ENCODE results near the gene DNAJB6.

DNAJB6 gene

DNA sequence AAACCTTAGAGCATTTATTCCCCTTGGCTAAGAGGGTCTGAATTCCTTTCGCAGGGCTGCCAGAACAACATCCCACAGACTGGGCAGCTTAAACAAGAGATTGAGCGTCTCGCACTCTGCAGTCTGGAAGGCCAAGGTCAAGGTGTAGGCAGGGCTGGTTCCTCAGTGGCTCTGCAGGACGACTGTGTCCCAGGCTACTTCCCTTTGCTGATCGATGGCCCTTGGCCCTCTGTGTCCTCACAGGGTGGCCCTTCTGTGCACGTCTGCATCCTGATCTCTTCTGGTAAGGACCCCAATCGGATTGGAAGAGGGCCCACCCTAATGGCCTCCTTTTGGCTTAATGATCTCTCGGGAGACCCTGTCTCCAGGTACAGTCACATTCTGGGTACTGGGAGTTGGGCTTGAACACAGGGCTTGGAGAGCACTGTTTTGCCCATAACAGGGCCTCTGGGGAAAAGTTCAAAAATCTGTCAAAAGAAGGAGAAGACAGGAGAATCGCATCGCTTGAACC is 35.1 kb upstream of the DNAJB6 start:
- no peak for TF ChIP-seq OSR1 (CRISPR knock-in tag; IDR thresholded peaks at IDR 0.05)
- TF ChIP-seq ISL1 (CRISPR knock-in tag; IDR thresholded peaks at IDR 0.05) = no peak
- TF ChIP-seq TCF4 (CRISPR knock-in tag; IDR thresholded peaks at IDR 0.05; ENCODE audit: borderline replicate concordance) = no peak
- TF ChIP-seq CSDC2 (CRISPR knock-in tag; IDR thresholded peaks at IDR 0.05) = no peak
- TF ChIP-seq ZNF8 (CRISPR knock-in tag; IDR thresholded peaks at IDR 0.05) = no peak
- TF ChIP-seq, protein P1, sequence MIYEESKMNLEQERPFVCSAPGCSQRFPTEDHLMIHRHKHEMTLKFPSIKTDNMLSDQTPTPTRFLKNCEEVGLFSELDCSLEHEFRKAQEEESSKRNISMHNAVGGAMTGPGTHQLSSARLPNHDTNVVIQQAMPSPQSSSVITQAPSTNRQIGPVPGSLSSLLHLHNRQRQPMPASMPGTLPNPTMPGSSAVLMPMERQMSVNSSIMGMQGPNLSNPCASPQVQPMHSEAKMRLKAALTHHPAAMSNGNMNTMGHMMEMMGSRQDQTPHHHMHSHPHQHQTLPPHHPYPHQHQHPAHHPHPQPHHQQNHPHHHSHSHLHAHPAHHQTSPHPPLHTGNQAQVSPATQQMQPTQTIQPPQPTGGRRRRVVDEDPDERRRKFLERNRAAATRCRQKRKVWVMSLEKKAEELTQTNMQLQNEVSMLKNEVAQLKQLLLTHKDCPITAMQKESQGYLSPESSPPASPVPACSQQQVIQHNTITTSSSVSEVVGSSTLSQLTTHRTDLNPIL (CRISPR knock-in tag; IDR thresholded peaks at IDR 0.05; ENCODE audit: low read depth) = no peak
- TF ChIP-seq, protein P2, sequence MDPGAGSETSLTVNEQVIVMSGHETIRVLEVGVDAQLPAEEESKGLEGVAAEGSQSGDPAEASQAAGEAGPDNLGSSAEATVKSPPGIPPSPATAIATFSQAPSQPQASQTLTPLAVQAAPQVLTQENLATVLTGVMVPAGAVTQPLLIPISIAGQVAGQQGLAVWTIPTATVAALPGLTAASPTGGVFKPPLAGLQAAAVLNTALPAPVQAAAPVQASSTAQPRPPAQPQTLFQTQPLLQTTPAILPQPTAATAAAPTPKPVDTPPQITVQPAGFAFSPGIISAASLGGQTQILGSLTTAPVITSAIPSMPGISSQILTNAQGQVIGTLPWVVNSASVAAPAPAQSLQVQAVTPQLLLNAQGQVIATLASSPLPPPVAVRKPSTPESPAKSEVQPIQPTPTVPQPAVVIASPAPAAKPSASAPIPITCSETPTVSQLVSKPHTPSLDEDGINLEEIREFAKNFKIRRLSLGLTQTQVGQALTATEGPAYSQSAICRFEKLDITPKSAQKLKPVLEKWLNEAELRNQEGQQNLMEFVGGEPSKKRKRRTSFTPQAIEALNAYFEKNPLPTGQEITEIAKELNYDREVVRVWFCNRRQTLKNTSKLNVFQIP (CRISPR knock-in tag; IDR thresholded peaks at IDR 0.05; ENCODE audit: borderline replicate concordance, low read depth) = no peak
- no peak for TF ChIP-seq SNAI2 (CRISPR knock-in tag; IDR thresholded peaks at IDR 0.05)
- TF ChIP-seq, protein P3, sequence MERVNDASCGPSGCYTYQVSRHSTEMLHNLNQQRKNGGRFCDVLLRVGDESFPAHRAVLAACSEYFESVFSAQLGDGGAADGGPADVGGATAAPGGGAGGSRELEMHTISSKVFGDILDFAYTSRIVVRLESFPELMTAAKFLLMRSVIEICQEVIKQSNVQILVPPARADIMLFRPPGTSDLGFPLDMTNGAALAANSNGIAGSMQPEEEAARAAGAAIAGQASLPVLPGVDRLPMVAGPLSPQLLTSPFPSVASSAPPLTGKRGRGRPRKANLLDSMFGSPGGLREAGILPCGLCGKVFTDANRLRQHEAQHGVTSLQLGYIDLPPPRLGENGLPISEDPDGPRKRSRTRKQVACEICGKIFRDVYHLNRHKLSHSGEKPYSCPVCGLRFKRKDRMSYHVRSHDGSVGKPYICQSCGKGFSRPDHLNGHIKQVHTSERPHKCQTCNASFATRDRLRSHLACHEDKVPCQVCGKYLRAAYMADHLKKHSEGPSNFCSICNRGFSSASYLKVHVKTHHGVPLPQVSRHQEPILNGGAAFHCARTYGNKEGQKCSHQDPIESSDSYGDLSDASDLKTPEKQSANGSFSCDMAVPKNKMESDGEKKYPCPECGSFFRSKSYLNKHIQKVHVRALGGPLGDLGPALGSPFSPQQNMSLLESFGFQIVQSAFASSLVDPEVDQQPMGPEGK (CRISPR knock-in tag; IDR thresholded peaks at IDR 0.05; ENCODE audit: borderline replicate concordance) = no peak
- no peak for TF ChIP-seq ZNF565 (CRISPR knock-in tag; conservative IDR thresholded peaks at IDR 0.05; ENCODE audit: low read depth)
- TF ChIP-seq TOX (CRISPR knock-in tag; IDR thresholded peaks at IDR 0.05; ENCODE audit: borderline replicate concordance) = no peak
- no peak for TF ChIP-seq BACH2 (CRISPR knock-in tag; IDR thresholded peaks at IDR 0.05; ENCODE audit: borderline replicate concordance)
- no peak for TF ChIP-seq GLIS3 (CRISPR knock-in tag; IDR thresholded peaks at IDR 0.05)
- TF ChIP-seq, protein P4, sequence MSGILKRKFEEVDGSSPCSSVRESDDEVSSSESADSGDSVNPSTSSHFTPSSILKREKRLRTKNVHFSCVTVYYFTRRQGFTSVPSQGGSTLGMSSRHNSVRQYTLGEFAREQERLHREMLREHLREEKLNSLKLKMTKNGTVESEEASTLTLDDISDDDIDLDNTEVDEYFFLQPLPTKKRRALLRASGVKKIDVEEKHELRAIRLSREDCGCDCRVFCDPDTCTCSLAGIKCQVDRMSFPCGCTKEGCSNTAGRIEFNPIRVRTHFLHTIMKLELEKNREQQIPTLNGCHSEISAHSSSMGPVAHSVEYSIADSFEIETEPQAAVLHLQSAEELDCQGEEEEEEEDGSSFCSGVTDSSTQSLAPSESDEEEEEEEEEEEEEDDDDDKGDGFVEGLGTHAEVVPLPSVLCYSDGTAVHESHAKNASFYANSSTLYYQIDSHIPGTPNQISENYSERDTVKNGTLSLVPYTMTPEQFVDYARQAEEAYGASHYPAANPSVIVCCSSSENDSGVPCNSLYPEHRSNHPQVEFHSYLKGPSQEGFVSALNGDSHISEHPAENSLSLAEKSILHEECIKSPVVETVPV (CRISPR knock-in tag; IDR thresholded peaks at IDR 0.05) = no peak
- ATAC-seq = no peak

DNA sequence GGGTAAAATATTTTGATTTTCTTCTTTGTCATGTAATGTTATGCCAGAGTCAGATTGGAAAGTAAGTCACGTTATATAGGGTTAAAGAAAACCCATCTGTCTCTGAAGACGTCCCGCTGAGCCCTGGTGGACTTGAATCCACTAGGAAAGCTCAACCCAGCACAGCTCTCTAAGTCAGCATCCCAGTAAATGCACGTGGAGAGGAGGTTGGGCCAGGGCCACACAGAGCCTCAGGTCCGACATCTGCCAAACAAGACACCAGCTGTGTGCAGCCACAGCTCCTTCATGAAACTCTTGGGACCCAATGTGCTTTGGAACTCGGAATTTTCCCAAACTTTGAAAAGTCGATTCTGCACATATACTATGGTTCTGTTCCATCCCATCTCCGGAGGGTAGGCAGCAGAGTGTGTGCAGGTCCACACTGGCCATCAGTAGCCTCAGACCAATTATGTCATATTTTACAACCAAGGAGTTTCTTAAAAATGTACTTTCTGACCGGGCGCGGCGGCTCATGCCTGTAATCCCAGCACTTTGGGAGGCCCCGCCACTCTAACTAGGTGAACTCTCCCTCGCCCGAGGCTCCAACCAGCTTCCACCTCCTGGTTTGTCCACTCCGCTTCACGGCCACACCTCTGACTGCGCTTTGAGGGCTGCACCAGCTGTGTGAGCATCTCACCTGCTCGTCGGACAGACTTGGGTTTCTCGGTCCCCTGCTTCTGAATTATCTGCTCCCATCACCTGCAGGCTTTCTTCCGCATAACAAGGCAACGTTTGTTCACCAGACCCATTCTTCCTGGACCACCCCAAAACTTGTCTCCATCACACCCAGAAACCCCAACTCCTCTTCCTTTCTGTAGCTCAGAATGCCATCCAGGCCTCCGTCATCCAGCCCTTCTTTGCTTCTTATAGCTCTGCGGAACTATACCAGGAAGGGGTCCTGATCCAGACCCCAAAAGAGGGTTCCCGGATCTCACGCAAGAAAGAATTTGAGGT is 29.7 kb upstream of the DNAJB6 start:
- no peak for ATAC-seq
- TF ChIP-seq ZNF8 (CRISPR knock-in tag; IDR thresholded peaks at IDR 0.05) (no peak), ZFP30 (CRISPR knock-in tag; IDR thresholded peaks at IDR 0.05) (no peak), ZFP3 (CRISPR knock-in tag; IDR thresholded peaks at IDR 0.05) (no peak), RARB (CRISPR knock-in tag; IDR thresholded peaks at IDR 0.05) (no peak), ZNF565 (CRISPR knock-in tag; conservative IDR thresholded peaks at IDR 0.05; ENCODE audit: low read depth) (no peak), SNAI2 (CRISPR knock-in tag; IDR thresholded peaks at IDR 0.05) (no peak), ZNF70 (CRISPR knock-in tag; IDR thresholded peaks at IDR 0.05) (no peak), CSDC2 (CRISPR knock-in tag; IDR thresholded peaks at IDR 0.05) (no peak), GLIS3 (CRISPR knock-in tag; IDR thresholded peaks at IDR 0.05) (no peak), TCF4 (CRISPR knock-in tag; IDR thresholded peaks at IDR 0.05; ENCODE audit: borderline replicate concordance) (no peak), OSR1 (CRISPR knock-in tag; IDR thresholded peaks at IDR 0.05) (no peak)
- TF ChIP-seq, protein P3 (CRISPR knock-in tag; IDR thresholded peaks at IDR 0.05; ENCODE audit: borderline replicate concordance) = no peak
- TF ChIP-seq, protein P1 (CRISPR knock-in tag; IDR thresholded peaks at IDR 0.05; ENCODE audit: low read depth) = no peak
- TF ChIP-seq, protein P5, sequence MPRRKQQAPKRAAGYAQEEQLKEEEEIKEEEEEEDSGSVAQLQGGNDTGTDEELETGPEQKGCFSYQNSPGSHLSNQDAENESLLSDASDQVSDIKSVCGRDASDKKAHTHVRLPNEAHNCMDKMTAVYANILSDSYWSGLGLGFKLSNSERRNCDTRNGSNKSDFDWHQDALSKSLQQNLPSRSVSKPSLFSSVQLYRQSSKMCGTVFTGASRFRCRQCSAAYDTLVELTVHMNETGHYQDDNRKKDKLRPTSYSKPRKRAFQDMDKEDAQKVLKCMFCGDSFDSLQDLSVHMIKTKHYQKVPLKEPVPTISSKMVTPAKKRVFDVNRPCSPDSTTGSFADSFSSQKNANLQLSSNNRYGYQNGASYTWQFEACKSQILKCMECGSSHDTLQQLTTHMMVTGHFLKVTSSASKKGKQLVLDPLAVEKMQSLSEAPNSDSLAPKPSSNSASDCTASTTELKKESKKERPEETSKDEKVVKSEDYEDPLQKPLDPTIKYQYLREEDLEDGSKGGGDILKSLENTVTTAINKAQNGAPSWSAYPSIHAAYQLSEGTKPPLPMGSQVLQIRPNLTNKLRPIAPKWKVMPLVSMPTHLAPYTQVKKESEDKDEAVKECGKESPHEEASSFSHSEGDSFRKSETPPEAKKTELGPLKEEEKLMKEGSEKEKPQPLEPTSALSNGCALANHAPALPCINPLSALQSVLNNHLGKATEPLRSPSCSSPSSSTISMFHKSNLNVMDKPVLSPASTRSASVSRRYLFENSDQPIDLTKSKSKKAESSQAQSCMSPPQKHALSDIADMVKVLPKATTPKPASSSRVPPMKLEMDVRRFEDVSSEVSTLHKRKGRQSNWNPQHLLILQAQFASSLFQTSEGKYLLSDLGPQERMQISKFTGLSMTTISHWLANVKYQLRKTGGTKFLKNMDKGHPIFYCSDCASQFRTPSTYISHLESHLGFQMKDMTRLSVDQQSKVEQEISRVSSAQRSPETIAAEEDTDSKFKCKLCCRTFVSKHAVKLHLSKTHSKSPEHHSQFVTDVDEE (CRISPR knock-in tag; IDR thresholded peaks at IDR 0.05) = no peak
- TF ChIP-seq, protein P2 (CRISPR knock-in tag; IDR thresholded peaks at IDR 0.05; ENCODE audit: borderline replicate concordance, low read depth) = no peak
- TF ChIP-seq, protein P4 (CRISPR knock-in tag; IDR thresholded peaks at IDR 0.05) = no peak

All from SK-N-SH treated with all-trans-retinoic acid at 6 μM for 48 hours (cell line).